Measurements from ENCODE around the gene HEY2.

DNA sequence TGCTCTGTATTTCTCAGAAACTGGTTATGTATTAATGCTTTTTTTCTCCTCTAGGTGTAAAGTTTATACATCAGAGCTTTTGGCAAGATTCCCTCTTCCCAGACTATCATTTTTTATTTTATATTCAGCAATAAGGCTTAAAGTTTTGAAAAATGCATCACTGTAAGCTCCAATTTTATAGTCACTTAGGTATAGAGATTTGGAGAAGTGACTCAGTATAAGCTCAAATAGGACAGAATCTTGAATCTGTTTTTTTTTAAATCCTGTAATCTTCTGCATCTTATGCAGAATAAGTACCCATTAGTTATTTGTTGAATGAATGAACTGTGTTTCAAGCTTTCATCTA, 42.4 kb downstream of the HEY2 start:
- TF ChIP-seq, protein P1, sequence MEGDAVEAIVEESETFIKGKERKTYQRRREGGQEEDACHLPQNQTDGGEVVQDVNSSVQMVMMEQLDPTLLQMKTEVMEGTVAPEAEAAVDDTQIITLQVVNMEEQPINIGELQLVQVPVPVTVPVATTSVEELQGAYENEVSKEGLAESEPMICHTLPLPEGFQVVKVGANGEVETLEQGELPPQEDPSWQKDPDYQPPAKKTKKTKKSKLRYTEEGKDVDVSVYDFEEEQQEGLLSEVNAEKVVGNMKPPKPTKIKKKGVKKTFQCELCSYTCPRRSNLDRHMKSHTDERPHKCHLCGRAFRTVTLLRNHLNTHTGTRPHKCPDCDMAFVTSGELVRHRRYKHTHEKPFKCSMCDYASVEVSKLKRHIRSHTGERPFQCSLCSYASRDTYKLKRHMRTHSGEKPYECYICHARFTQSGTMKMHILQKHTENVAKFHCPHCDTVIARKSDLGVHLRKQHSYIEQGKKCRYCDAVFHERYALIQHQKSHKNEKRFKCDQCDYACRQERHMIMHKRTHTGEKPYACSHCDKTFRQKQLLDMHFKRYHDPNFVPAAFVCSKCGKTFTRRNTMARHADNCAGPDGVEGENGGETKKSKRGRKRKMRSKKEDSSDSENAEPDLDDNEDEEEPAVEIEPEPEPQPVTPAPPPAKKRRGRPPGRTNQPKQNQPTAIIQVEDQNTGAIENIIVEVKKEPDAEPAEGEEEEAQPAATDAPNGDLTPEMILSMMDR (IDR thresholded peaks at IDR 0.05) = no peak
- TF ChIP-seq EP300 (IDR thresholded peaks at IDR 0.05) = no peak

Measured in ovary (tissue), 3 donors.